ENCODE results near the gene VPS13C.

The VPS13C gene

GRCh38 chr15:61815356-61816083 is 244.7 kb downstream of the VPS13C start:
- DNase-seq (ENCODE audit: low spot score) = no peak

GRCh38 chr15:61812476-61812875 is 247.8 kb downstream of the VPS13C start:
- DNase-seq (ENCODE audit: low spot score) = no peak

GRCh38 chr15:61811952-61812351 is 248.3 kb downstream of the VPS13C start:
- DNase-seq (ENCODE audit: low spot score) = no peak

- DNase-seq (ENCODE audit: low spot score) = no peak
Observed at GRCh38 chr15:61809216-61809615, 251.0 kb downstream of the VPS13C start.

GRCh38 chr15:61807281-61807929 is 252.8 kb downstream of the VPS13C start:
- no peak for DNase-seq (ENCODE audit: low spot score)

Data from germinal center (tissue), 1 donor.